ENCODE data around the gene TMEM132D. TPM values are rescaled to one million over a fixed set of nuclear protein-coding genes. Genes with fewer than 3 reads are reported as not detected.

TMEM132D gene
- total RNA-seq, 3 donors from 2014 or later = 0.09 to 0.24 (median 0.12) TPM

DNA sequence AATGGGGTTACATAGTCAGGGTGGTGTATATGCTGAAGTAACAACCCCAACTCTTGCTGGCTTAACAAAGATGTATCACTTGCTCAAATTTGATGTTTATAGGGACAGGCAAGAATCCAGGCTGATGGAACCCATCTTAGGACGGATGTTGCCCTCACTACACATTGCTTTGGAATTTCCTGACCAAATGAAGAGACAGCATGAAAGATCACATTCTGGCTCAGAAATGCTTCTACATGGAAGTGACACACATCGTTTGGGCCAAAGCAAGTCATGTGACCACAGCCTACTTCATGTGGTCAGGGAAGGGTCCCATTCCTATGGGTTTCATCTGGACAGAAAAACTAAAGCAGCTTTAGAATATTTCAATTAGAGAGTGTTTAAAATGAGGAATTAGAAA, 345.8 kb downstream of the TMEM132D start:
- DNase-seq (no peak), ATAC-seq (no peak)
- Histone ChIP-seq H3K4me3 (no peak overlapping the region), H3K36me3 (ENCODE audit: low read depth) (no peaks in the 10 kb centered on the region), H3K9me3 (no peaks in the 10 kb centered on the region), H3K4me1 (ENCODE audit: low read depth) (no peaks in the 10 kb centered on the region)
- TF ChIP-seq, protein P1, sequence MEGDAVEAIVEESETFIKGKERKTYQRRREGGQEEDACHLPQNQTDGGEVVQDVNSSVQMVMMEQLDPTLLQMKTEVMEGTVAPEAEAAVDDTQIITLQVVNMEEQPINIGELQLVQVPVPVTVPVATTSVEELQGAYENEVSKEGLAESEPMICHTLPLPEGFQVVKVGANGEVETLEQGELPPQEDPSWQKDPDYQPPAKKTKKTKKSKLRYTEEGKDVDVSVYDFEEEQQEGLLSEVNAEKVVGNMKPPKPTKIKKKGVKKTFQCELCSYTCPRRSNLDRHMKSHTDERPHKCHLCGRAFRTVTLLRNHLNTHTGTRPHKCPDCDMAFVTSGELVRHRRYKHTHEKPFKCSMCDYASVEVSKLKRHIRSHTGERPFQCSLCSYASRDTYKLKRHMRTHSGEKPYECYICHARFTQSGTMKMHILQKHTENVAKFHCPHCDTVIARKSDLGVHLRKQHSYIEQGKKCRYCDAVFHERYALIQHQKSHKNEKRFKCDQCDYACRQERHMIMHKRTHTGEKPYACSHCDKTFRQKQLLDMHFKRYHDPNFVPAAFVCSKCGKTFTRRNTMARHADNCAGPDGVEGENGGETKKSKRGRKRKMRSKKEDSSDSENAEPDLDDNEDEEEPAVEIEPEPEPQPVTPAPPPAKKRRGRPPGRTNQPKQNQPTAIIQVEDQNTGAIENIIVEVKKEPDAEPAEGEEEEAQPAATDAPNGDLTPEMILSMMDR (IDR thresholded peaks at IDR 0.05) = no peak
- intact Hi-C loops (cut with DNase I, micrococcal nuclease) = no loop called here

DNA sequence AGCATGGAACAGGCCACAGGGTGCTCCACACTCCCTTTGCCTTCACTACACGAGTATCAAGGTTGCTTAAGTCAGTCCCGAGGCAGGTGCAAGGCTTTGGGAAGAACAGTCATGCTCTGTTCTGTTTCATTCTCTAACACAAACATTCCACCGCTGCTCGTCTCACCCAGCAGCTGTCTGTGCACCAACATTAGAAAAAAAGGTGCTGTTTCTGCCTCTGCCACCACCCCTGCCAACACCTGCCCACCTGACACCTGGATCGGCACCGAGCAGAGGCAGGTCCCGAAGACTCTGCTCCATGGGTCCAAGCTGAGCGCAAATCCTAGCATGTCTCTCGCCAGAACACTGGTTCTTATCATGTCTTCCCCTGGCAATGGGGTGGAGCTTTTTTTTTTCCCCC, 347.7 kb downstream of the TMEM132D start:
- intact Hi-C loops (cut with DNase I, micrococcal nuclease) = no loop called here
- Histone ChIP-seq H3K9me3 (no peaks in the 10 kb centered on the region), H3K4me1 (ENCODE audit: low read depth) (no peaks in the 10 kb centered on the region), H3K36me3 (ENCODE audit: low read depth) (no peaks in the 10 kb centered on the region), H3K4me3 (no peak overlapping the region)
- DNase-seq (no peak), ATAC-seq (no peak)
- TF ChIP-seq, protein P1 (IDR thresholded peaks at IDR 0.05) = no peak

DNA sequence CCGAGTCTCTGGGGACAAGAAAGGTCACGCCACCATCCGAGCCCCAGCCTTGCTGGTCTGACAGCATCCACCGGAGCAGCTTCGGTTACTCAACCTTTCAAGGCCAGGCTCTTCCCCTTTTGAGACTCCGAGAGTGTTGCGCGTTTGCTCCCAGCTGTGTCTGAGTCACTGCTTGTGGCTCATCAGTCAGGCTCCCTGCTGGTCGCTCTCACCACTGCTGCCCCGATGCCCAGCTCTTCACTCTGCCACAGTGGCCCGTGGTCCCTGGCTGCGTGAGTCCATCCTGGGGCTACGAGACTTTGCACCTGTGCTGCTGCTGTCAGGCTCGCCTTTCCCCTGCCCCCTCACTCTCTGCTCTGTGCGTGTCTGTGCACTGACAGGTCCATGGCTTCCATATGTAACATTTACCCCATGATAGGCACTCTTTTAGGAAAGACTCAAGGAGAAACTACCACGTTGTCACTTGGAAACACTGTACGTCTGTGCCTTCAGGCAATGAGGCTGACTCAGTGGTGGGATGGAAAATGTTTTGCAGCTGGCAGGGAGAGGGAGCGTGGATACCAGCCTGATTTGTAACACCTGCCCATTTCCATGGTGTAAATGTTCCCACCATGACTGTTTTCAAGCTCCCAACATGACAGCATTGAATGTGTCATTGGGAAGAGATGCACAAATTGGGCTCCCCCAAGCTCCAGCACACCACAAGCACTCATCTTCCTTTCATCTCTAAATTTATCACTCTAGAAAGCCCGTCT, 350.7 kb downstream of the TMEM132D start:
- DNase-seq = no peak
- Histone ChIP-seq H3K36me3 (ENCODE audit: low read depth) (no peaks in the 10 kb centered on the region), H3K4me3 (no peak overlapping the region), H3K9me3 (peaks cover 3% of the 10 kb centered on the region), H3K4me1 (ENCODE audit: low read depth) (no peaks in the 10 kb centered on the region)
- TF ChIP-seq, protein P1 (IDR thresholded peaks at IDR 0.05) = no peak
- intact Hi-C loops (cut with DNase I, micrococcal nuclease) = no loop called here
- ATAC-seq = no peak

DNA sequence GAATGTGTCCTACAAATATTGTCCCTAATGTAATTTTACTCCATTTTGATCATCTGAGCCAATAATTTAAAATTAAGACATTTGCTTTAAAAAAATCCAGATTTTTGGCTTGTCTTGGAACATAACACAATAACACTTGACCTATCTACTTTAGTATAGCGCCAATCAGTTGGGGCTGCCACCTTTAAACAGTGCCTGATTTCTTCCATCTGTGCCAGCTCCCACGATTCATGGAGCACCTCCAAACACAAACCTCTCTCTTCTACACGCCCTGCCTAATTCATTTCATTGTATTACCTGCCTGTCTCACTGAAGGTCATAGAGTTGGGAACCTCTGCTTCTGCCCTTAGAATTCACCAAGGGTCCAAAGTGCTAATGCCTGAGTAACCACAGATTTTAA, 352.4 kb downstream of the TMEM132D start:
- TF ChIP-seq, protein P1 (IDR thresholded peaks at IDR 0.05) = no peak
- no peaks in the 10 kb centered on the region for H3K4me1 ChIP-seq (ENCODE audit: low read depth)
- H3K36me3 ChIP-seq (ENCODE audit: low read depth) = no peaks in the 10 kb centered on the region
- H3K9me3 ChIP-seq = peaks cover 3% of the 10 kb centered on the region
- H3K4me3 ChIP-seq = no peak overlapping the region
- DNase-seq = no peak
- intact Hi-C loops (cut with DNase I, micrococcal nuclease) = no loop called here
- ATAC-seq = no peak

DNA sequence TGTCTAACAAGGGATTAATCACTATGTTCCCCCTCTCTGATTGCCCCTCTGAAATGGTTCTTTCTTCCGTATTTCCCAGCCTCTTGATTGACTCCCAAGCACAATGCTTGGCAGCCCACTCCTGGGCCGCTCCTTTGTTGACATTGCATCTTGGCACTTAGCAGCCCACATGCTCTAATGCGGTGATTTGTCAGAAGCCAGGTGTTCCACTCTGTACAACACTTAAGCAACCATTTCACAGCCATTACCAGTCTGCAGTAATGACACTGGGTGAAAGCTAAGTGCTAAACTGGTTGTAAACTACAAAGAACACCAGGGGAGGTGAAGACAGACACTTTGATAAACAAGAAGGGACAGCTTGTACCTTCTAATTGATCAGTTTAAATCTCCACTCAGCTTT, 353.5 kb downstream of the TMEM132D start:
- intact Hi-C loops (cut with DNase I, micrococcal nuclease) = no loop called here
- Histone ChIP-seq H3K9me3 (peaks cover 3% of the 10 kb centered on the region), H3K36me3 (ENCODE audit: low read depth) (no peaks in the 10 kb centered on the region), H3K4me1 (ENCODE audit: low read depth) (no peaks in the 10 kb centered on the region), H3K4me3 (no peak overlapping the region)
- ATAC-seq = peak; percentile 93
- TF ChIP-seq, protein P1 (IDR thresholded peaks at IDR 0.05) = no peak
- DNase-seq = peak in 1 of 3 donors; percentile 66

Measured in mucosa of descending colon (tissue), 3 donors.